Keratinocyte (primary cell): Measurements from ENCODE around the gene FAM110A. TPM values are rescaled to one million over a fixed set of nuclear protein-coding genes. Genes with fewer than 3 reads are reported as not detected.
A peak's percentile ranks its signal among the peaks of the same experiment; 100 is the strongest.

Experiments
- DNase-seq: peaks from one replicate; pipeline ENCODE4 v3.0.0-alpha.2; 2011; ENCODE audit warnings: low read depth, missing footprints, low spot score
- FAIRE-seq: peaks from 2 replicates; lab custom pipeline; 2011; peaks lifted over from hg19 to GRCh38; lab: Jason Lieb, UNC
- H2AFZ ChIP-seq: 2 replicates; pipeline ENCODE4 v1.6.0; 2012; ENCODE audit warnings: low read length, control low read depth, inconsistent platforms; ENCODE audit not compliant: control insufficient read depth
- H3K27ac ChIP-seq: 2 replicates; pipeline ENCODE4 v1.5.1; 2011; ENCODE audit warnings: low read length; ENCODE audit not compliant: control insufficient read depth, insufficient read depth
- H3K27me3 ChIP-seq: 3 replicates; pipeline ENCODE4 v1.6.0; 2011; ENCODE audit warnings: low read length; ENCODE audit not compliant: control insufficient read depth, insufficient read depth; ENCODE audit errors: extremely low read depth
- H3K36me3 ChIP-seq, 2 experiments: 2 replicates in 1 of 2; 3 replicates in 1 of 2; pipeline ENCODE4 v1.5.1; 2011; ENCODE audit warnings: low read length in 2 of 2, mild to moderate bottlenecking in 1 of 2; ENCODE audit not compliant: control insufficient read depth in 2 of 2, insufficient read depth in 2 of 2; ENCODE audit errors: extremely low read depth in 1 of 2
- H3K4me1 ChIP-seq: 3 replicates; pipeline ENCODE4 v1.5.1; 2011; ENCODE audit warnings: low read length; ENCODE audit not compliant: control insufficient read depth, insufficient read depth; ENCODE audit errors: extremely low read depth
- H3K4me2 ChIP-seq: 3 replicates; pipeline ENCODE4 v1.6.0; 2011; ENCODE audit warnings: low read depth, low read length; ENCODE audit not compliant: control insufficient read depth, insufficient read depth; ENCODE audit errors: extremely low read depth
- H3K4me3 ChIP-seq, 3 experiments: fragments of 200-600 bp in 1 of 3; sonication (generic) in 1 of 3; 2 replicates in 2 of 3; 3 replicates in 1 of 3; pipeline ENCODE4 v1.5.1; 2011 to 2016; ENCODE audit warnings: low read length in 3 of 3, mild to moderate bottlenecking in 3 of 3, control low read depth in 2 of 3, inconsistent platforms in 1 of 3, low read depth in 1 of 3, mixed read lengths in 1 of 3, mixed run types in 1 of 3, moderate library complexity in 1 of 3; ENCODE audit not compliant: control insufficient read depth in 2 of 3, insufficient read depth in 2 of 3; ENCODE audit errors: extremely low read depth in 1 of 3
- H3K79me2 ChIP-seq: 2 replicates; pipeline ENCODE4 v1.6.0; 2012; ENCODE audit warnings: low read length; ENCODE audit not compliant: control insufficient read depth, insufficient read depth
- H3K9ac ChIP-seq: 3 replicates; pipeline ENCODE4 v1.6.0; 2011; ENCODE audit warnings: low read length; ENCODE audit not compliant: control insufficient read depth, insufficient read depth; ENCODE audit errors: extremely low read depth
- H3K9me1 ChIP-seq: 3 replicates; pipeline ENCODE4 v1.6.0; 2011; ENCODE audit warnings: low read length; ENCODE audit not compliant: control insufficient read depth, insufficient read depth; ENCODE audit errors: extremely low read depth
- H3K9me3 ChIP-seq: 2 replicates; pipeline ENCODE4 v1.5.1; 2012; ENCODE audit warnings: low read depth, low read length; ENCODE audit not compliant: control insufficient read depth
- H4K20me1 ChIP-seq: 3 replicates; pipeline ENCODE4 v1.6.0; 2011; ENCODE audit warnings: low read length; ENCODE audit not compliant: control insufficient read depth, insufficient read depth; ENCODE audit errors: extremely low read depth
- CTCF ChIP-seq, 3 experiments: IDR thresholded peaks in 1 of 3; conservative IDR thresholded peaks in 1 of 3; optimal IDR thresholded peaks in 1 of 3; 2 replicates in 2 of 3; 3 replicates in 1 of 3; pipeline versions ENCODE3 to v1.5.1; 2011; ENCODE audit warnings: low read length in 3 of 3, mild to moderate bottlenecking in 3 of 3, moderate library complexity in 2 of 3, control low read depth in 1 of 3, inconsistent platforms in 1 of 3; ENCODE audit not compliant: insufficient read depth in 2 of 3; ENCODE audit errors: extremely low read depth in 1 of 3
- EZH2 ChIP-seq: IDR thresholded peaks from one replicate; pipeline ENCODE4 v1.6.1; 2012; ENCODE audit warnings: inconsistent platforms, mild to moderate bottlenecking, low read length, moderate library complexity
- dilution Hi-C: fragments of 300-500 bp; cut with MboI; formaldehyde crosslinking; loops from one replicate; pipeline ENCODE4 v1.7.0; 2020; ENCODE audit warnings: low sequenced_read_pairs; ENCODE audit not compliant: extremely low pct_ligation_motif_present
- polyA plus RNA-seq, 5 experiments: library from polyadenylated mRNA; depleted of rRNA in 3 of 5; stranded (reverse) in 3 of 5; stranded (forward) in 1 of 5; unstranded in 1 of 5; fragments of >200 nt; gene quantifications; 1 replicate in 1 of 5; 2 replicates in 3 of 5; 3 replicates in 1 of 5; pipeline versions ENCODE4 v1.2.1 to v1.2.3, GENCODE V29; 2011 to 2012; ENCODE audit warnings: missing spikeins in 2 of 5, low read depth in 1 of 5, low replicate concordance in 1 of 5

The FAM110A gene
- polyA plus RNA-seq, 1 donor (not counting 4 experiments of a cell fraction or from before 2014, with no cell fraction given), result 12.3 TPM

- dilution Hi-C loops, result no loop called here
- FAIRE-seq, result no peak
These were observed 734 bp downstream of the FAM110A start for GRCh38 chr20:834151-834746.

GRCh38 chr20:835608-836045 lies 2.1 kb downstream of the FAM110A start:
- Histone ChIP-seq H3K9me1 (peaks cover 7% of the 10 kb centered on the region), H3K36me3 (no peaks in the 10 kb centered on the region), H3K9ac (no peak overlapping the region), H3K79me2 (peaks cover 41% of the 10 kb centered on the region), H3K4me2 (peak overlapping the region; percentile 82), H4K20me1 (no peaks in the 10 kb centered on the region), H3K27ac (no peak overlapping the region), H2AFZ (no peak overlapping the region), H3K4me1 (peaks cover 36% of the 10 kb centered on the region), H3K27me3 (no peaks in the 10 kb centered on the region), H3K4me3 (peak overlapping the region in 1 of 3 experiments; percentile 34), H3K9me3 (no peaks in the 10 kb centered on the region)
- TF ChIP-seq CTCF (optimal IDR thresholded peaks at IDR 0.05 in 1 of 3, IDR thresholded peaks at IDR 0.05 in 1 of 3, conservative IDR thresholded peaks at IDR 0.05 in 1 of 3; ENCODE audit: extremely low read depth in 1 of 3, insufficient read depth in 2 of 3, low read length in 3 of 3), result no peak
- TF ChIP-seq EZH2, result no peak
- no peak for DNase-seq
- FAIRE-seq, result no peak
- dilution Hi-C loops, result no loop called here

More at GRCh38 chr20:834151-834746, 734 bp downstream of the FAM110A start:
- Histone ChIP-seq H2AFZ (peak overlapping the region; percentile 78), H3K9ac (peak overlapping the region; percentile 84), H3K4me3 (peak overlapping the region; percentile 81 to 88 (median 87)), H3K36me3 (no peaks in the 10 kb centered on the region), H3K9me3 (no peaks in the 10 kb centered on the region), H3K4me1 (peaks cover 34% of the 10 kb centered on the region), H3K79me2 (peaks cover 32% of the 10 kb centered on the region), H3K27ac (peak overlapping the region; percentile 76), H4K20me1 (no peaks in the 10 kb centered on the region), H3K4me2 (peak overlapping the region; percentile 82), H3K27me3 (no peaks in the 10 kb centered on the region), H3K9me1 (peaks cover 7% of the 10 kb centered on the region)
- no peak for TF ChIP-seq EZH2
- no peak for TF ChIP-seq CTCF (optimal IDR thresholded peaks at IDR 0.05 in 1 of 3, IDR thresholded peaks at IDR 0.05 in 1 of 3, conservative IDR thresholded peaks at IDR 0.05 in 1 of 3; ENCODE audit: extremely low read depth in 1 of 3, insufficient read depth in 2 of 3, low read length in 3 of 3)
- no peak for DNase-seq
